GM18868 (cell line): Measurements from ENCODE around the gene C12orf57.

ENCODE experiments used
- ATAC-seq: cut with Tn5 transposase; IDR thresholded peaks from one replicate; pipeline ENCODE4 v1.9.1; 2021; ENCODE audit warnings: mild to moderate bottlenecking, moderate library complexity; ENCODE audit not compliant: unreplicated experiment

The C12orf57 gene

DNA sequence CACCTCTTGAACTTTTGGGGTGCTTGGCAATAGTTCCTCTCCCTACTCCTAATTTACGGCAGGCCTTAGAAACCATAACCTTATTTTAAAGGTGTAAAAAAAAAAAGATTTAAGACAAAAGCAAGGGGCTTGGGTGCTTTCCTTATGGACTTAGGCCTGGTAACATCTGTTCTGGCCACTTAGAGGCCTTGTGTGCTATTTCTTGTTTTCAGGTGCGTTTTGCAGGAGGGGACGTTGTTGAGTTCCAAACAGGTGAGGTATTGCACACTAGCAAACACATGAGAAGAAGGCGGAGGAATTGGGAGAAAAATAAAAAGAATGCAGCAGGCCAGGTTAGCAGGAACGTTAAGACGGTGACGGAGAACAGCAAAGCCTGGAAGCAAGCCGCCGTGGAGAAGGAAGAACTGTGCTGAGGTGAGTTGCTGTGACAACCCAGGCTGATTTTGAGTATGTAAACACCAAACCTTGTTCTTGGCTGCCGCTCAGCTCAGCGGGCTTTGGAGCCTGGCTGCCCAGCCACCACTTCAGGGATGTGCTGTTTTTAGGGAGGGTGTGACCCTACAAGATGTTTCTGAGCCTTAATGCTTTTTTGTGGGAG, 44.2 kb downstream of the C12orf57 start:
- no peak for ATAC-seq
